HG02973 (cell line): ENCODE results near the gene DNAJC24.

Experiments
- ATAC-seq: cut with Tn5 transposase; IDR thresholded peaks from one replicate; pipeline ENCODE4 v1.9.1; 2021; ENCODE audit warnings: moderate library complexity; ENCODE audit not compliant: unreplicated experiment

The DNAJC24 gene

DNA sequence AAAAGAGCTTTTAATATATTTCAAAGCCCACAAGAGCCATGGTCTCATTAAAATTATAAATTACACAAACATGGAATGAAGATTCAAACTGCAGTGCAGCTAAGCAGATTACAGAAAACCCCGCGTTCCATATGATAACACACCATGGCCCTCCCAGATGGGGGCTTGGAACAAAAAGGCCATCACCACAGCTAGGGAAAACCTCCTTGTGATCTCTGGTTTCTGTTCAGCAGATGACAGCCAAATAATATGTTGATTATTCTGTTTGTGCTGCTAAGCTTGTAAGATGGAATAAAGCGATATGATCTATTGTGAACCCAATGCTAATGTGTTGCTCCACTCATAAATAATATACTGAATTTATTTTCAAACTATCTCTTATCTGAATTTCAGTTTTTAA is 111.3 kb downstream of the DNAJC24 start:
- no peak for ATAC-seq
